IMR-90 (cell line): Measurements from ENCODE around the gene CCNA1. TPM values are rescaled to one million over a fixed set of nuclear protein-coding genes. Genes with fewer than 3 reads are reported as not detected.

Experiments
- ATAC-seq: fragments of 200-7000 bp; cut with Tn5 transposase; 2 replicates; pipeline ENCODE4 v1.9.1; 2020; ENCODE audit warnings: low read depth, mild to moderate bottlenecking, moderate library complexity
- BruUV-seq: library from RNA; stranded (reverse); fragments of 400-500 nt; replicated peaks from 2 replicates; lab custom pipeline; 2021; lab: Mats Ljungman, UMichigan
- CTCF ChIA-PET: fragments of 300-600 bp; formaldehyde crosslinking; extraction: SDS; loops from one replicate; lab custom pipeline; 2021; ENCODE audit warnings: antibody characterized with exemption; lab: Yijun Ruan, JAX
- POLR2A ChIA-PET: fragments of 300-600 bp; sonication (Branson Sonifier 250); formaldehyde crosslinking; loops from one replicate; lab custom pipeline; 2022; ENCODE audit warnings: antibody characterized with exemption; ENCODE audit not compliant: unreplicated experiment; lab: Charles Lee
- DNase-seq: peaks from one replicate; pipeline ENCODE4 v3.0.0; 2013
- H2AFZ ChIP-seq: replicated peaks from 2 replicates; pipeline ENCODE3; 2013; ENCODE audit warnings: low read length, mild to moderate bottlenecking; ENCODE audit not compliant: poor library complexity
- H2AK5ac ChIP-seq: 2 replicates; pipeline ENCODE4 v1.6.1; 2013; ENCODE audit warnings: low read depth, low read length, inconsistent platforms
- H2AK9ac ChIP-seq: replicated peaks from 2 replicates; pipeline ENCODE3; 2013; ENCODE audit warnings: mild to moderate bottlenecking, low read depth, low read length, moderate library complexity; ENCODE audit not compliant: poor library complexity
- H2BK120ac ChIP-seq: 2 replicates; pipeline ENCODE4 v1.6.1; 2013; ENCODE audit warnings: low read depth, low read length, inconsistent platforms
- H2BK15ac ChIP-seq: 3 replicates; pipeline ENCODE4 v1.6.1; 2013; ENCODE audit warnings: low read depth, low read length, inconsistent platforms
- H2BK20ac ChIP-seq: 2 replicates; pipeline ENCODE4 v1.6.1; 2013; ENCODE audit warnings: low read depth, mild to moderate bottlenecking, inconsistent platforms, low read length, moderate library complexity
- H2BK5ac ChIP-seq: 2 replicates; pipeline ENCODE4 v1.6.1; 2013; ENCODE audit warnings: mild to moderate bottlenecking, low read depth, low read length, inconsistent platforms; ENCODE audit not compliant: poor library complexity, severe bottlenecking
- H3K14ac ChIP-seq: replicated peaks from 2 replicates; pipeline ENCODE4 v1.6.1; 2013; ENCODE audit warnings: low read depth, low read length, inconsistent platforms
- H3K18ac ChIP-seq: 2 replicates; pipeline ENCODE4 v1.6.1; 2013; ENCODE audit warnings: low read depth, low read length, control low read depth
- H3K23ac ChIP-seq: 2 replicates; pipeline ENCODE4 v1.6.1; 2013; ENCODE audit warnings: low read depth, low read length, inconsistent platforms
- H3K27ac ChIP-seq: 2 replicates; pipeline ENCODE4 v1.5.1; 2013; ENCODE audit warnings: mild to moderate bottlenecking, control low read depth, low read length; ENCODE audit not compliant: insufficient read depth
- H3K27me3 ChIP-seq: 2 replicates; pipeline ENCODE4 v1.6.1; 2013; ENCODE audit warnings: low read length; ENCODE audit not compliant: control insufficient read depth, insufficient read depth
- H3K36me3 ChIP-seq: 2 replicates; pipeline ENCODE4 v1.6.1; 2013; ENCODE audit warnings: low read length, mixed read lengths; ENCODE audit not compliant: control insufficient read depth, insufficient read depth
- H3K4ac ChIP-seq: 2 replicates; pipeline ENCODE4 v1.6.1; 2013; ENCODE audit warnings: low read depth, low read length, inconsistent platforms
- H3K4me1 ChIP-seq: 2 replicates; pipeline ENCODE4 v1.6.1; 2013; ENCODE audit warnings: low read length, mixed read lengths; ENCODE audit not compliant: control insufficient read depth, insufficient read depth
- H3K4me2 ChIP-seq: 2 replicates; pipeline ENCODE4 v1.6.1; 2013; ENCODE audit warnings: low read depth, mild to moderate bottlenecking, control low read depth, low read length, moderate library complexity
- H3K4me3 ChIP-seq: 2 replicates; pipeline ENCODE4 v1.5.1; 2013; ENCODE audit warnings: low read depth, mild to moderate bottlenecking, control low read depth, low read length, moderate library complexity; ENCODE audit not compliant: insufficient read depth
- H3K56ac ChIP-seq: 2 replicates; pipeline ENCODE4 v1.6.1; 2013; ENCODE audit warnings: low read length, inconsistent platforms; ENCODE audit not compliant: insufficient read depth; ENCODE audit errors: extremely low read depth
- H3K79me1 ChIP-seq, 2 experiments: 2 replicates each; pipeline ENCODE4 v1.6.1; 2013; ENCODE audit warnings: low read length in 2 of 2, inconsistent platforms in 1 of 2, low read depth in 1 of 2
- H3K9ac ChIP-seq: 2 replicates; pipeline ENCODE4 v1.6.1; 2013; ENCODE audit warnings: low read depth, low read length, control low read depth
- H3K9me1 ChIP-seq: 2 replicates; pipeline ENCODE4 v1.6.1; 2013; ENCODE audit warnings: low read length, inconsistent platforms; ENCODE audit not compliant: insufficient read depth
- H3K9me3 ChIP-seq: 2 replicates; pipeline ENCODE4 v1.6.1; 2013; ENCODE audit warnings: low read length; ENCODE audit not compliant: control insufficient read depth, insufficient read depth
- H4K20me1 ChIP-seq: 2 replicates; pipeline ENCODE4 v1.6.1; 2013; ENCODE audit warnings: low read length, inconsistent platforms; ENCODE audit not compliant: insufficient read depth
- H4K5ac ChIP-seq: 2 replicates; pipeline ENCODE4 v1.6.1; 2013; ENCODE audit warnings: mild to moderate bottlenecking, low read depth, low read length, control low read depth
- H4K8ac ChIP-seq, 2 experiments: 2 replicates each; pipeline ENCODE4 v1.6.1; 2013; ENCODE audit warnings: low read depth in 2 of 2, low read length in 2 of 2, control low read depth in 1 of 2, inconsistent platforms in 1 of 2
- H4K91ac ChIP-seq: 2 replicates; pipeline ENCODE4 v1.6.1; 2013; ENCODE audit warnings: low read depth, low read length, inconsistent platforms; ENCODE audit not compliant: insufficient read depth
- BHLHE40 ChIP-seq: fragments of 150-350 bp; IDR thresholded peaks from 2 replicates; pipeline ENCODE4 v1.6.1; 2016; ENCODE audit warnings: mild to moderate bottlenecking, low read depth, low read length
- CEBPB ChIP-seq: IDR thresholded peaks from 2 replicates; pipeline ENCODE4 v1.6.1; 2012; ENCODE audit warnings: low read depth, low read length, improper control_type of control experiment
- CHD1 ChIP-seq: IDR thresholded peaks from 2 replicates; pipeline ENCODE4 v1.6.1; 2012; ENCODE audit warnings: low read depth, low read length, improper control_type of control experiment
- ELK1 ChIP-seq: fragments of 150-350 bp; IDR thresholded peaks from 2 replicates; pipeline ENCODE4 v1.6.1; 2016; ENCODE audit warnings: low read depth, mild to moderate bottlenecking, low read length, moderate library complexity, borderline replicate concordance
- MAZ ChIP-seq: IDR thresholded peaks from 2 replicates; pipeline ENCODE4 v1.6.1; 2012; ENCODE audit warnings: low read depth, mild to moderate bottlenecking, low read length, improper control_type of control experiment, moderate library complexity, borderline replicate concordance
- POLR2A ChIP-seq: IDR thresholded peaks from 2 replicates; pipeline ENCODE4 v1.6.1; 2012; ENCODE audit warnings: mild to moderate bottlenecking, low read depth, low read length
- RAD21 ChIP-seq: IDR thresholded peaks from 2 replicates; pipeline ENCODE4 v1.6.1; 2012; ENCODE audit warnings: low read length, improper control_type of control experiment
- SMC3 ChIP-seq: fragments of 150-350 bp; IDR thresholded peaks from 2 replicates; pipeline ENCODE4 v1.6.1; 2016; ENCODE audit warnings: low read depth, mild to moderate bottlenecking, antibody characterized with exemption, low read length, moderate library complexity
- WGBS, 2 experiments: methylation state at CpG; one replicate each; pipeline versions ENCODE4 v1.1.5 to v1.1.7; 2013; ENCODE audit warnings: missing lambda C conversion rate in 2 of 2; ENCODE audit not compliant: insufficient read length in 1 of 2; ENCODE audit errors: extremely low coverage in 2 of 2; 5-methylcytosine and 5-hydroxymethylcytosine counted together
- dilution Hi-C: fragments of 300-500 bp; cut with HindIII; formaldehyde crosslinking; loops from one replicate; pipeline ENCODE4 v1.14.3; 2018; ENCODE audit warnings: low sequenced_read_pairs; ENCODE audit not compliant: unreplicated experiment
- in situ Hi-C: fragments of 300-500 bp; cut with MboI; formaldehyde crosslinking; loops from 3 replicates; pipeline ENCODE4 v1.14.3; 2019; ENCODE audit warnings: low sequenced_read_pairs, inconsistent platforms, mixed read lengths
- intact Hi-C: fragments of 100-400 bp; cut with micrococcal nuclease; formaldehyde crosslinking; loops from 2 replicates; pipeline ENCODE4 v1.10.0; 2022
- polyA plus RNA-seq, 3 experiments: library from polyadenylated mRNA; depleted of rRNA; stranded (reverse); fragments of >200 nt; gene quantifications; 2 replicates each; pipeline ENCODE4 v1.2.3, GENCODE V29; 2012; ENCODE audit warnings: low replicate concordance in 1 of 3
- total RNA-seq: library from RNA; depleted of rRNA; stranded (reverse); fragments of >200 nt; gene quantifications from 2 replicates; pipeline ENCODE4 v1.2.3, GENCODE V29; 2012
- TF ChIP-seq, protein P1 (sequence below): conservative IDR thresholded peaks from 2 replicates; pipeline ENCODE4 v1.5.1; 2012; ENCODE audit warnings: mild to moderate bottlenecking, low read depth, low read length, improper control_type of control experiment

Gene CCNA1
- total and polyA plus RNA-seq, 2 of the 4 experiments (the other 2 are of a cell fraction), result 0.07 TPM; not detected in 1

DNA sequence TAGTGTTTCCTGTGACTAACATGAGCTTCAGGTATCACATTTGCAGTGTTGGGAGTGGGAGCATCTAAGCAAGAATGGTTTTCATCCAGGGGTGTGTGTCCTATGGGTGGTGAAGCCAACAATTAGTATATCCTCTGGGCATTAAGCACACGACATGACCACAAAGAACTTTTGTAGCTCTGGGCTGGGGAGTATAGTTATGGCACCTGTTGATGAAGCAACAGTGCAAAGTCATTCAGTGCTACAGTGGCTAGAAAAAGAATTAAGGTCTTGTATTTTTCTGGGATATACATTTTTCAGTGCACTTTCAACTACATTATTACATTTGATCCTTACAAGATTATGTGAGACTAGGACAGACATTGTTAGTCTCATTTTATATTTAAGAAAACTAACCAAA, 21.8 kb downstream of the CCNA1 start:
- Histone ChIP-seq H3K4me3 (no peak overlapping the region), H4K20me1 (no peaks in the 10 kb centered on the region), H3K27ac (no peak overlapping the region), H3K18ac (no peak overlapping the region), H3K4me2 (no peak overlapping the region), H3K27me3 (no peaks in the 10 kb centered on the region), H2AK9ac (no peak overlapping the region), H2BK120ac (no peak overlapping the region), H3K9me1 (no peaks in the 10 kb centered on the region), H2AK5ac (no peak overlapping the region), H4K5ac (no peak overlapping the region), H3K36me3 (no peaks in the 10 kb centered on the region), H3K4me1 (no peaks in the 10 kb centered on the region), H3K56ac (no peak overlapping the region), H3K9me3 (no peaks in the 10 kb centered on the region), H3K14ac (no peak overlapping the region), H4K91ac (no peak overlapping the region), H3K4ac (no peak overlapping the region), H3K9ac (no peak overlapping the region), H4K8ac (no peak overlapping the region), H2BK5ac (no peak overlapping the region), H2BK15ac (no peak overlapping the region), H2AFZ (no peak overlapping the region), H3K79me1 (no peaks in the 10 kb centered on the region), H2BK20ac (no peak overlapping the region), H3K23ac (no peak overlapping the region)
- DNase-seq, result no peak
- no peak for ATAC-seq
- intact Hi-C loops, result no loop called here
- TF ChIP-seq CHD1, result no peak
- TF ChIP-seq, protein P1, sequence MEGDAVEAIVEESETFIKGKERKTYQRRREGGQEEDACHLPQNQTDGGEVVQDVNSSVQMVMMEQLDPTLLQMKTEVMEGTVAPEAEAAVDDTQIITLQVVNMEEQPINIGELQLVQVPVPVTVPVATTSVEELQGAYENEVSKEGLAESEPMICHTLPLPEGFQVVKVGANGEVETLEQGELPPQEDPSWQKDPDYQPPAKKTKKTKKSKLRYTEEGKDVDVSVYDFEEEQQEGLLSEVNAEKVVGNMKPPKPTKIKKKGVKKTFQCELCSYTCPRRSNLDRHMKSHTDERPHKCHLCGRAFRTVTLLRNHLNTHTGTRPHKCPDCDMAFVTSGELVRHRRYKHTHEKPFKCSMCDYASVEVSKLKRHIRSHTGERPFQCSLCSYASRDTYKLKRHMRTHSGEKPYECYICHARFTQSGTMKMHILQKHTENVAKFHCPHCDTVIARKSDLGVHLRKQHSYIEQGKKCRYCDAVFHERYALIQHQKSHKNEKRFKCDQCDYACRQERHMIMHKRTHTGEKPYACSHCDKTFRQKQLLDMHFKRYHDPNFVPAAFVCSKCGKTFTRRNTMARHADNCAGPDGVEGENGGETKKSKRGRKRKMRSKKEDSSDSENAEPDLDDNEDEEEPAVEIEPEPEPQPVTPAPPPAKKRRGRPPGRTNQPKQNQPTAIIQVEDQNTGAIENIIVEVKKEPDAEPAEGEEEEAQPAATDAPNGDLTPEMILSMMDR, result no peak
- no peak for TF ChIP-seq RAD21
- no peak for TF ChIP-seq MAZ
- no peak for TF ChIP-seq POLR2A
- TF ChIP-seq CEBPB, result no peak
- TF ChIP-seq SMC3, result no peak
- no peak for TF ChIP-seq BHLHE40
- TF ChIP-seq ELK1, result no peak
- ChIA-PET CTCF (interaction anchor here (0.8 to 1.1 kb wide), 2 partner anchors 11 to 282 kb away, joined by 3 to 4 read pairs; no protein-coding TSS in a partner anchor), POLR2A (no interaction called here)
- no TSS peak for BruUV-seq
- dilution Hi-C loops, result no loop called here
- no CpG with 5 or more reads among the region's 1 CpG for WGBS, 2 experiments
- in situ Hi-C loops, result no loop called here
